Duodenal mucosa (tissue), 2 donors: ENCODE measurements around the gene NPB.
A peak's percentile ranks its signal among the peaks of the same experiment; 100 is the strongest.
"Not testable (repeated sequence)": the region's sequence is repeated elsewhere in the genome, so short reads cannot be mapped to it uniquely, and the experiment has no call there.

Source experiments
- H3K27ac ChIP-seq: one replicate; pipeline ENCODE4 v1.7.0; 2013; ENCODE audit warnings: low read depth, low read length
- H3K27me3 ChIP-seq, 2 donors: one replicate each; pipeline ENCODE4 v1.7.0; 2013; ENCODE audit warnings: low read length in 2 of 2, control low read depth in 1 of 2; ENCODE audit not compliant: insufficient read depth in 2 of 2, control insufficient read depth in 1 of 2
- H3K36me3 ChIP-seq, 2 donors: one replicate each; pipeline ENCODE4 v1.7.0; 2013; ENCODE audit warnings: low read length in 2 of 2, control low read depth in 1 of 2; ENCODE audit not compliant: insufficient read depth in 2 of 2, control insufficient read depth in 1 of 2
- H3K4me1 ChIP-seq, 2 donors: one replicate each; pipeline ENCODE4 v1.7.0; 2013; ENCODE audit warnings: low read length in 2 of 2, control low read depth in 1 of 2; ENCODE audit not compliant: insufficient read depth in 2 of 2, control insufficient read depth in 1 of 2
- H3K4me3 ChIP-seq, 2 donors: one replicate each; pipeline ENCODE4 v1.7.0; 2013; ENCODE audit warnings: low read length in 2 of 2, low read depth in 1 of 2
- H3K9ac ChIP-seq, 2 donors: one replicate each; pipeline ENCODE4 v1.7.0; 2013; ENCODE audit warnings: low read length in 2 of 2, low read depth in 1 of 2
- H3K9me3 ChIP-seq, 2 donors: one replicate each; pipeline ENCODE4 v1.7.0; 2013; ENCODE audit warnings: low read length in 2 of 2, control low read depth in 1 of 2; ENCODE audit not compliant: control insufficient read depth in 1 of 2

Gene NPB

DNA sequence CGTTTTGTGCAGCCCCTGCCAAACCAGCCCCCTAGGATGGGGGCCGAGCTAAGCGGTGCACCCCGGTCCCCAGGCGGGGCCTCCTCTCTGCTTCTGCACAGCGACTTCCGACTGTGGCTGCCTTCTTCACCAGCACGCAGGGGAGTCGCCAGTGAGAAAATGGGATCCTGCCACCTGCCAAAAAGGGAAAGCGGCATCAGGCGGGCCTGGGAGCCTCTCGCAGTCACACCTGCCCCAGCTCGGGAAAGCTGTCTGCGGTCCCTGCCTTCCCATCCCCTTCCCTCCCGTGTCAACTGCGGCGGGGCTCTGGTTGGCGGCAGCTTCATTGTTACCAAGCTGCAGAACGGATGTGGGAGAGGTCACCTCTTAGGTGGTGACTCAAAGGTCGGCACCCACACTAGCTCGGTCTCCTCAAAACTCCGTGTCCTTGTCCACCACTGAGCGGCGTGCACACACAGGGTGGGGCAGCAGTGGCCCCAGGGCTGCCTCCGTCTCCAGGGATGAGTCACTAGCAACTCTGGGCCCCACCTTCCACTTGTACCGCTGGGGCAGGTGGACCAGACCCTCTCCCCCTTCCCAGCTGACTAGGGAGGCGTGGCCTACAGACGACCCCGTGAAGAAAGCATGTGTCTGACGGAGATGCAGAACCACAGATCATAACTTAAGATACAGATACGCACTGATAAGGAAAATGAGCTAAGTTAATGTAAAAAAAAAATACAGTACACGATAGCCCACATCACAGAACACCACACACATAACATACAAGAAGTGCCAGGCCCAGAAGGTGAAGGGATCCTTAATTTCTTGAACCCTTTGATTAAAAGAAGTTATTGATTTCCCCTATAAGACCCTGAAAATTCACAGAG is 10.6 kb downstream of the NPB start:
- Histone ChIP-seq H3K9ac (no peak overlapping the region), H3K9me3 (no peaks in the 10 kb centered on the region), H3K27ac (no peak overlapping the region), H3K4me3 (no peak overlapping the region), H3K4me1 (peaks cover 28 to 29% of the 10 kb centered on the region in 2 donors), H3K27me3 (no peaks in the 10 kb centered on the region), H3K36me3 (peaks cover 46 to 56% of the 10 kb centered on the region in 2 donors)

DNA sequence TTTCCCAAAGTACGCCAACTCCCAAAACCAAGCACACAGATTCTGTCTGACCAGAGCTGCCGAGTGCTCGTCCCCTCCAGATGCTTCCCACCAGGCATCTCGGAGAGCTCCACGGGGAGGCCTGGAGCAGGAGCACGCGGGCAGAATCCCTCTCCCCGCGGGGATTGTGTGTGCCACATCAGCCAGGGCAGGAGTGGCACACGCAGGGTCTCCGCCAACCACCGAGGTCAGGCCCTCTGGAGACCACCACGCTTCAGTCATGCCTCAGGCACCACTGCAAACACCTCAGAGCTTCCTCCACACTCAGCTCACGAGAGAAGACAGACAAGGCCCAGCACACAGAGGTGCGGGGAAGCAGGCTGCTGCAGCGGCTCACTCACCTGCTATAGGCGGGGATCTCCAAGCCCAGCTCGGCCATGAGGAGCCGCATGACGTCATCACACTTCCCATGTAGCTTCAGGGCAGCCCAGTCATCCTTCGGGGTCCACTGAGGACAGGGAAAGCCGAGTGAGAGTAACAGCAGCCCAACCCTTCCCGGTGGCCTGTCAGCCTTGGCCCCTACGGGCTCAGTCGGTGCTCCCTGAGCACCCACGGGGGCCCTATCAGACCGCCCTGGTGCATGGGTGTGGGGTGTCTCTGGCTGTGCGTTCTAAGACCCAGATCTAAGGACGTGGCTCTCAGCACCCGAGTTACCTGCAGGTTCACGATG is 11.5 kb downstream of the NPB start:
- peaks cover 40 to 48% of the 10 kb centered on the region in 2 donors for H3K36me3 ChIP-seq
- no peak overlapping the region for H3K27ac ChIP-seq
- H3K9ac ChIP-seq, result no peak overlapping the region
- no peaks in the 10 kb centered on the region for H3K27me3 ChIP-seq
- H3K4me1 ChIP-seq, result peaks cover 33 to 34% of the 10 kb centered on the region in 2 donors
- H3K9me3 ChIP-seq, result no peaks in the 10 kb centered on the region
- no peak overlapping the region for H3K4me3 ChIP-seq

GRCh38 chr17:81914103-81914850 is 12.2 kb downstream of the NPB start:
- Histone ChIP-seq H3K27me3 (no peaks in the 10 kb centered on the region), H3K9me3 (no peaks in the 10 kb centered on the region), H3K9ac (no peak overlapping the region), H3K4me1 (peaks cover 35 to 36% of the 10 kb centered on the region in 2 donors), H3K4me3 (no peak overlapping the region), H3K27ac (no peak overlapping the region), H3K36me3 (peaks cover 33 to 45% of the 10 kb centered on the region in 2 donors)

GRCh38 chr17:81915331-81915730 is 13.3 kb downstream of the NPB start:
- Histone ChIP-seq H3K36me3 (peaks cover 33 to 47% of the 10 kb centered on the region in 2 donors), H3K27ac (no peak overlapping the region), H3K9me3 (no peaks in the 10 kb centered on the region), H3K9ac (no peak overlapping the region), H3K27me3 (no peaks in the 10 kb centered on the region), H3K4me3 (no peak overlapping the region), H3K4me1 (peaks cover 35 to 36% of the 10 kb centered on the region in 2 donors)

- H3K27me3 ChIP-seq, result no peaks in the 10 kb centered on the region
- H3K9me3 ChIP-seq, result no peaks in the 10 kb centered on the region
- peak overlapping the region; percentile 45 to 72 for H3K9ac ChIP-seq
- no peak overlapping the region for H3K27ac ChIP-seq
- H3K4me3 ChIP-seq, result peak overlapping the region; percentile 60 to 62
- H3K4me1 ChIP-seq, result peaks cover 36 to 40% of the 10 kb centered on the region in 2 donors
- H3K36me3 ChIP-seq, result peaks cover 33 to 52% of the 10 kb centered on the region in 2 donors
Measured at GRCh38 chr17:81916234-81917001, 14.4 kb downstream of the NPB start.

DNA sequence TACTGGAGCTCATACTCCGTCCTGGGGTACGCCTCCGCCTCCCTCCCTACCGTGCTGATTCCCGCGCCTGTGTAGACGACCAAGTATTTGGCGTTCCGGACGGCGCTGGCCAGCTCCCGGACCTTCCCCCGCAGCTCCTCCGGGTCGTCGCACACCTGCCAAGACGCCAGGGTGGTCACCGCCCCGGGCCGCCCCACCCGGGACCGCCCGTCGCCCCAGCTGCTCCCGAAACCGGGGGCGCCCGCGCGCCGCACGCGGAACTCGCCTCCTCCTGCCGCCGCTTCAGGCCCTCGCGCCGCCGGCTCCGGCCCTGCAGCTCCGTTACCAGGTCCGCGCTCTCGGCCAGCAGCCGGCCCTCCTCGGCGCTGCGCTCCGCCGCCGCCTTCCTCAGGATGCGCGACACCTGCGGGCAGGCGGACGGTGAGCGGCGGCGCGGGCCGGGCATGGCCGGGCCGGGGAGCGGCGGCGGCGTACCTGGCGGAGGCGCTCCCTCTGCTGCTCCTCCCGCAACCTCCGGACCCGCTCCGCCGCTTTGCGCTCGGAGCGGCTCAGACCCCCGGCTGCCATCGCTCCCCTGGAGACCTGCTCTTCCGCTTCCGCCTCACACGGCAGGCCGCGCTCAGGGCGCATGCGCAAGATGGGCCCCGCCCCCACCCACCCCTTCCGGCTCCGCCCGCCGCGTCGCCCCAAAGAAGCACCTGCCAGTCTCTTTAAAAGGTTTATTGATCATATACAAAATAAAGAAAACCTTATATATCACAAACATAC is 15.7 kb downstream of the NPB start, which contains the start of gene SIRT7:
Gene SIRT7 (minus strand): TSS at position 612 of the 768 bp plus-strand sequence. CDS start 45 bp downstream, at position 567.
- H3K4me1 ChIP-seq, result peaks cover 45 to 47% of the 10 kb centered on the region in 2 donors
- H3K4me3 ChIP-seq, result peak within 1 kb of the TSS; percentile 60 to 62
- H3K27me3 ChIP-seq, result no peaks in the 10 kb centered on the region
- peaks cover 28 to 51% of the 10 kb centered on the region in 2 donors for H3K36me3 ChIP-seq
- H3K9me3 ChIP-seq, result no peaks in the 10 kb centered on the region
- H3K9ac ChIP-seq, result peak within 1 kb of the TSS; percentile 45 to 72
- peak within 1 kb of the TSS; percentile 74 for H3K27ac ChIP-seq

- Histone ChIP-seq H3K4me3 (peak overlapping the region in 1 of 2 donors; percentile 24), H3K36me3 (peaks cover 26 to 47% of the 10 kb centered on the region in 2 donors), H3K4me1 (peaks cover 47 to 51% of the 10 kb centered on the region in 2 donors), H3K27ac (peak overlapping the region; percentile 55), H3K9ac (peak overlapping the region in 1 of 2 donors; percentile 14)
- H3K27me3 ChIP-seq, H3K9me3 ChIP-seq: not testable (repeated sequence)
Measured at GRCh38 chr17:81918333-81918669, 16.3 kb downstream of the NPB start.

DNA sequence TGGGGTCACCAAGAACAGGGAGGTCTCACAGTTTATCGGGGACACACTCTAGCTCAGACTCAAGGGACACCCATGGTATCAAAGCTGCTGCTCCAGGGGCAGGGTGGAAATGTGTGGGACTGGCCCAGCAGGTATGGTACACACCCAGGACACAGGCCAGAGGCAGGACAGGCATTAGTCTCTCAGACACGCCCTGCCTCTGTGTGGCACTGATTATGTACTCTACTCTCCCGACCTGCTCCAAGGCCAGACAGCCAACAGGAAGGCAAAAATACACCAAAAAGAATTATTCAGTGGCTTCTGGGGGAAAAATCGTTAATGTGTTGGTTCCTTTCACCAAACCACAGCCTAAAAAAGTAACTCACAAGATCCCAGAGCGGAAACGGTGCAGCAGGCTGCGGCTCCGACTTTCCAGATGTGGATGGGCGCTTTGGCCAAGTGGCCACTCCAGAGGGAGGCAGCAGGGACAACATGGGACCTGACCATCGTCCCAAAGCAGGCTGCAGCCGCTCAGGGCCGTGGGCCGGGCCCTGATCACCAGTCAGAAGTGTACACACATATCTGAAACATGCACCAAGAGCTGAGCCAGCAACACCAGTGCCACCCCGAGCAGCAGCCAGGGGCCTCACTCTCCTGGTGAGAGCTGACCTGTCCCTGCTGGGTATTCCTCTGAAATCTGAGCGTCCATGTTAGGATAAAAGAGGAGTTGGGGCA is 17.0 kb downstream of the NPB start:
- Histone ChIP-seq H3K27me3 (no peaks in the 10 kb centered on the region), H3K9ac (peak overlapping the region; percentile 27 to 33), H3K27ac (peak overlapping the region; percentile 74), H3K4me3 (no peak overlapping the region), H3K4me1 (peaks cover 52 to 58% of the 10 kb centered on the region in 2 donors), H3K9me3 (no peaks in the 10 kb centered on the region), H3K36me3 (peaks cover 19 to 40% of the 10 kb centered on the region in 2 donors)
